HepG2 (cell line): ENCODE measurements around the gene DIAPH1. TPM values are rescaled to one million over a fixed set of nuclear protein-coding genes. Genes with fewer than 3 reads are reported as not detected.
"Not testable (repeated sequence)": the region's sequence is repeated elsewhere in the genome, so short reads cannot be mapped to it uniquely, and the experiment has no call there.

Experiments
- ATAC-seq: fragments of 200-7000 bp; cut with Tn5 transposase; 3 replicates; pipeline ENCODE4 v1.9.1; 2020; ENCODE audit warnings: mild to moderate bottlenecking, moderate library complexity
- BruUV-seq: library from RNA; stranded (reverse); fragments of 400-500 nt; replicated peaks from 2 replicates; lab custom pipeline; 2021; lab: Mats Ljungman, UMichigan
- CTCF ChIA-PET: fragments of 300-600 bp; formaldehyde crosslinking; extraction: SDS; loops from one replicate; lab custom pipeline; 2021; ENCODE audit warnings: low total read pairs, inconsistent platforms, low intra/inter-chr PET ratio; lab: Yijun Ruan, JAX
- POLR2A ChIA-PET: fragments of 350-600 bp; sonication (Branson Sonifier 250); formaldehyde crosslinking; loops from one replicate; lab custom pipeline; 2020; ENCODE audit warnings: antibody characterized with exemption, inconsistent platforms; lab: Yijun Ruan, JAX
- DNase-seq: peaks from one replicate; pipeline ENCODE4 v3.0.0-alpha.2; 2015; ENCODE audit warnings: low spot score
- FAIRE-seq: peaks from 3 replicates; lab custom pipeline; 2011; peaks lifted over from hg19 to GRCh38; lab: Jason Lieb, UNC
- H2AFZ ChIP-seq: one replicate; pipeline ENCODE4 v1.6.1; 2011; ENCODE audit warnings: low read length, inconsistent platforms
- H3K27ac ChIP-seq: fragments of 300-600 bp; 3 replicates; pipeline ENCODE4 v1.8.0; 2011; ENCODE audit warnings: mixed run types, mild to moderate bottlenecking, mixed read lengths, low read length, inconsistent platforms; ENCODE audit not compliant: insufficient read depth; ENCODE audit errors: extremely low read length
- H3K27me3 ChIP-seq, 2 experiments: fragments of 200-600 bp in 1 of 2; 2 replicates in 1 of 2; 3 replicates in 1 of 2; pipeline versions ENCODE4 v1.6.0 to v1.8.0; 2011; ENCODE audit warnings: low read length in 2 of 2, mild to moderate bottlenecking in 2 of 2, moderate library complexity in 2 of 2, inconsistent platforms in 1 of 2; ENCODE audit not compliant: insufficient read depth in 2 of 2, control insufficient read depth in 1 of 2
- H3K36me3 ChIP-seq, 2 experiments: fragments of 200-600 bp in 1 of 2; replicated peaks in 1 of 2; 2 replicates in 1 of 2; 3 replicates in 1 of 2; pipeline versions ENCODE4 v1.5.1 to v1.8.0; 2011; ENCODE audit warnings: low read length in 2 of 2, inconsistent platforms in 1 of 2; ENCODE audit not compliant: insufficient read depth in 2 of 2, control insufficient read depth in 1 of 2
- H3K4me1 ChIP-seq: 2 replicates; pipeline ENCODE4 v1.5.1; 2012; ENCODE audit warnings: low read length, inconsistent platforms; ENCODE audit not compliant: insufficient read depth
- H3K4me2 ChIP-seq: 2 replicates; pipeline ENCODE4 v1.6.0; 2011; ENCODE audit warnings: low read depth, low read length, inconsistent platforms
- H3K4me3 ChIP-seq, 3 experiments: fragments of 200-600 bp in 1 of 3; sonication (generic), shearing (Covaris generic) in 1 of 3; replicated peaks in 1 of 3; 2 replicates each; pipeline ENCODE4 v1.5.1; 2011 to 2016; ENCODE audit warnings: low read length in 3 of 3, inconsistent platforms in 2 of 3, low read depth in 2 of 3, mild to moderate bottlenecking in 2 of 3, control low read depth in 1 of 3, mixed read lengths in 1 of 3; ENCODE audit not compliant: insufficient read depth in 1 of 3
- H3K79me2 ChIP-seq: one replicate; pipeline ENCODE4 v1.6.1; 2011; ENCODE audit warnings: low read length, inconsistent platforms; ENCODE audit not compliant: insufficient read depth
- H3K9ac ChIP-seq: 2 replicates; pipeline ENCODE4 v1.6.0; 2011; ENCODE audit warnings: mild to moderate bottlenecking, low read depth, low read length, inconsistent platforms; ENCODE audit not compliant: insufficient read depth
- H3K9me3 ChIP-seq: 2 replicates; pipeline ENCODE4 v1.5.1; 2012; ENCODE audit warnings: mild to moderate bottlenecking, low read length
- H4K20me1 ChIP-seq: 2 replicates; pipeline ENCODE4 v1.6.0; 2011; ENCODE audit warnings: inconsistent platforms, mild to moderate bottlenecking, low read length, moderate library complexity; ENCODE audit not compliant: insufficient read depth
- ZMYM3 ChIP-seq: sonication (generic); formaldehyde crosslinking; IDR thresholded peaks from 2 replicates; pipeline ENCODE4 v1.5.1; 2020; ENCODE audit warnings: mild to moderate bottlenecking, missing genetic modification reagents
- ZNF121 ChIP-seq: sonication (generic); formaldehyde crosslinking; IDR thresholded peaks from 2 replicates; pipeline ENCODE4 v1.5.0; 2020; ENCODE audit warnings: mild to moderate bottlenecking, missing genetic modification reagents
- ZNF276 ChIP-seq: sonication (generic); formaldehyde crosslinking; IDR thresholded peaks from 2 replicates; pipeline ENCODE4 v1.4.0; 2020; ENCODE audit warnings: mild to moderate bottlenecking, low read depth, missing genetic modification reagents
- ZNF770 ChIP-seq: sonication (generic); formaldehyde crosslinking; IDR thresholded peaks from 2 replicates; pipeline ENCODE4 v1.5.0; 2020; ENCODE audit warnings: mild to moderate bottlenecking, missing genetic modification reagents
- WGBS: methylation state at CpG from one replicate; pipeline ENCODE4 v1.1.6; 2017; ENCODE audit warnings: low lambda C conversion rate; 5-methylcytosine and 5-hydroxymethylcytosine counted together
- in situ Hi-C: cut with HindIII; loops from 2 replicates; pipeline ENCODE4 v1.10.0; 2017; ENCODE audit warnings: low pct_unique_long_range_greater_than_20kb; ENCODE audit not compliant: extremely low pct_ligation_motif_present
- intact Hi-C: fragments of 100-400 bp; cut with micrococcal nuclease; formaldehyde crosslinking; loops from one replicate; pipeline ENCODE4 v1.10.0; 2022; ENCODE audit not compliant: unreplicated experiment
- polyA plus RNA-seq, 8 experiments: library from polyadenylated mRNA; depleted of rRNA in 3 of 8; stranded (reverse) in 7 of 8; unstranded in 1 of 8; fragments of >200 nt; fragmentation: Illumina TruSeq in 4 of 8; extraction: Trizol in 4 of 8; gene quantifications; 2 replicates each; pipeline versions ENCODE4 v1.2.1 to v1.2.3, GENCODE V29; 2011 to 2016; ENCODE audit warnings: low read depth in 4 of 8, missing spikeins in 1 of 8, mixed read lengths in 1 of 8; ENCODE audit not compliant: insufficient read depth in 1 of 8
- total RNA-seq, 5 experiments: library from RNA; depleted of rRNA; stranded (reverse); fragments of >200 nt; fragmentation: Illumina TruSeq; extraction: Trizol; gene quantifications; 2 replicates each; pipeline ENCODE4 v1.2.3, GENCODE V29; 2016; ENCODE audit warnings: low read depth in 1 of 5

Gene DIAPH1
- total and polyA plus RNA-seq, 2 of the 13 experiments (the other 11 are each of a cell fraction or from before 2014, with no cell fraction given) = 25.1 to 33.9 TPM

- no peak for TF ChIP-seq ZNF276
Measured at GRCh38 chr5:141611289-141611688, 7.5 kb downstream of the DIAPH1 start (continued).

GRCh38 chr5:141609921-141610320 lies 8.9 kb downstream of the DIAPH1 start:
- H3K4me1 ChIP-seq = peaks cover 91% of the 10 kb centered on the region
- DNase-seq, in situ Hi-C loops: not testable (repeated sequence)
- peak overlapping the region; percentile 78 for H3K27ac ChIP-seq
- TF ChIP-seq ZNF770 (peak; percentile 78), ZNF121 (CRISPR knock-in tag) (peak; percentile 87), ZMYM3 (CRISPR knock-in tag) (0 out of 2 replicates have a peak, but pooled peaks have one; percentile 11)
- TF ChIP-seq, all 625 proteins: peak for 3; not testable (repeated sequence) for 622
- FAIRE-seq, H3K9me3 ChIP-seq, ATAC-seq, CTCF ChIA-PET, H3K9ac ChIP-seq, H4K20me1 ChIP-seq, H3K36me3 ChIP-seq, BruUV-seq, H2AFZ ChIP-seq, intact Hi-C loops, H3K4me3 ChIP-seq, H3K27me3 ChIP-seq: not testable (repeated sequence)
- POLR2A ChIA-PET = interaction anchor here (1.0 to 3.9 kb wide), 3 partner anchors 10 to 27 kb away, joined by 3 to 14 read pairs (median 3); partner anchors contain the start of genes HDAC3 and RELL2
- Histone ChIP-seq H3K4me2 (peak overlapping the region; percentile 81), H3K79me2 (peaks cover 91% of the 10 kb centered on the region)
- 96% methylated on average over 7 of the region's 7 CpGs for WGBS
